ENCODE measurements around the gene CHMP4A. TPM values are rescaled to one million over a fixed set of nuclear protein-coding genes. Genes with fewer than 3 reads are reported as not detected.

The CHMP4A gene
- total and polyA plus RNA-seq, 3 donors from 2014 or later: 52.9 to 111 (median 56.3) TPM

GRCh38 chr14:24241829-24242443 is 28.6 kb upstream of the CHMP4A start:
- no peak for TF ChIP-seq POLR2A (IDR thresholded peaks at IDR 0.05)
- TF ChIP-seq, protein P1, sequence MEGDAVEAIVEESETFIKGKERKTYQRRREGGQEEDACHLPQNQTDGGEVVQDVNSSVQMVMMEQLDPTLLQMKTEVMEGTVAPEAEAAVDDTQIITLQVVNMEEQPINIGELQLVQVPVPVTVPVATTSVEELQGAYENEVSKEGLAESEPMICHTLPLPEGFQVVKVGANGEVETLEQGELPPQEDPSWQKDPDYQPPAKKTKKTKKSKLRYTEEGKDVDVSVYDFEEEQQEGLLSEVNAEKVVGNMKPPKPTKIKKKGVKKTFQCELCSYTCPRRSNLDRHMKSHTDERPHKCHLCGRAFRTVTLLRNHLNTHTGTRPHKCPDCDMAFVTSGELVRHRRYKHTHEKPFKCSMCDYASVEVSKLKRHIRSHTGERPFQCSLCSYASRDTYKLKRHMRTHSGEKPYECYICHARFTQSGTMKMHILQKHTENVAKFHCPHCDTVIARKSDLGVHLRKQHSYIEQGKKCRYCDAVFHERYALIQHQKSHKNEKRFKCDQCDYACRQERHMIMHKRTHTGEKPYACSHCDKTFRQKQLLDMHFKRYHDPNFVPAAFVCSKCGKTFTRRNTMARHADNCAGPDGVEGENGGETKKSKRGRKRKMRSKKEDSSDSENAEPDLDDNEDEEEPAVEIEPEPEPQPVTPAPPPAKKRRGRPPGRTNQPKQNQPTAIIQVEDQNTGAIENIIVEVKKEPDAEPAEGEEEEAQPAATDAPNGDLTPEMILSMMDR (IDR thresholded peaks at IDR 0.05): peak; percentile 58 to 66 (median 65)
- Histone ChIP-seq H3K9me3 (no peaks in the 10 kb centered on the region), H3K4me3 (peak overlapping the region; percentile 72), H3K27me3 (no peaks in the 10 kb centered on the region), H3K4me1 (peaks cover 18% of the 10 kb centered on the region), H3K27ac (peak overlapping the region; percentile 94 to 97), H3K36me3 (ENCODE audit: low read depth, missing control alignments) (no peaks in the 10 kb centered on the region)
- peak; percentile 93 for DNase-seq
- WGBS, 2 donors: 0 to 3% methylated on average over 18 to 27 of the region's 39 CpGs
- intact Hi-C loops (cut with DNase I; ENCODE audit: low total_unique reads): loop anchor here (5.0 kb wide), 1 partner anchor 60 kb away; no protein-coding TSS in a partner anchor

GRCh38 chr14:24240110-24240918 is 27.0 kb upstream of the CHMP4A start:
- H3K27me3 ChIP-seq: no peaks in the 10 kb centered on the region
- no peaks in the 10 kb centered on the region for H3K9me3 ChIP-seq
- intact Hi-C loops (cut with DNase I; ENCODE audit: low total_unique reads): loop anchor here (5.0 kb wide), 1 partner anchor 62 kb away; no protein-coding TSS in a partner anchor
- H3K4me1 ChIP-seq: peaks cover 18% of the 10 kb centered on the region
- peak overlapping the region in 1 of 2 donors; percentile 37 for H3K27ac ChIP-seq
- no peaks in the 10 kb centered on the region for H3K36me3 ChIP-seq (ENCODE audit: low read depth, missing control alignments)
- no peak overlapping the region for H3K4me3 ChIP-seq
- 65 to 79% methylated on average over 9 of the region's 9 CpGs for WGBS, 2 donors
- TF ChIP-seq, protein P1 (IDR thresholded peaks at IDR 0.05): no peak
- TF ChIP-seq POLR2A (IDR thresholded peaks at IDR 0.05): no peak
- DNase-seq: no peak

- Histone ChIP-seq H3K27ac (no peak overlapping the region), H3K27me3 (no peaks in the 10 kb centered on the region), H3K4me1 (peaks cover 22% of the 10 kb centered on the region), H3K36me3 (ENCODE audit: low read depth, missing control alignments) (no peaks in the 10 kb centered on the region), H3K4me3 (no peak overlapping the region), H3K9me3 (no peaks in the 10 kb centered on the region)
- TF ChIP-seq POLR2A (IDR thresholded peaks at IDR 0.05): no peak
- TF ChIP-seq, protein P1 (IDR thresholded peaks at IDR 0.05): no peak
- DNase-seq: no peak
- intact Hi-C loops (cut with DNase I; ENCODE audit: low total_unique reads): no loop called here
- 88 to 92% methylated on average over 5 of the region's 5 CpGs for WGBS, 2 donors
These were observed 25.3 kb upstream of the CHMP4A start for GRCh38 chr14:24238527-24239037.

GRCh38 chr14:24238123-24238522 is 24.8 kb upstream of the CHMP4A start:
- H3K36me3 ChIP-seq (ENCODE audit: low read depth, missing control alignments): no peaks in the 10 kb centered on the region
- no peak for DNase-seq
- no peak overlapping the region for H3K4me3 ChIP-seq
- intact Hi-C loops (cut with DNase I; ENCODE audit: low total_unique reads): no loop called here
- H3K4me1 ChIP-seq: peaks cover 27% of the 10 kb centered on the region
- TF ChIP-seq, protein P1 (IDR thresholded peaks at IDR 0.05): no peak
- no peak for TF ChIP-seq POLR2A (IDR thresholded peaks at IDR 0.05)
- no peaks in the 10 kb centered on the region for H3K27me3 ChIP-seq
- H3K27ac ChIP-seq: no peak overlapping the region
- WGBS, 2 donors: 83 to 89% methylated on average over 5 of the region's 5 CpGs
- no peaks in the 10 kb centered on the region for H3K9me3 ChIP-seq

Data from testis (tissue), 3 donors.